HCT116 (cell line): Measurements from ENCODE around the gene TMEM44. TPM values are rescaled to one million over a fixed set of nuclear protein-coding genes. Genes with fewer than 3 reads are reported as not detected.
A peak's percentile ranks its signal among the peaks of the same experiment; 100 is the strongest.

Source experiments
- ATAC-seq: fragments of 200-7000 bp; cut with Tn5 transposase; 2 replicates; pipeline ENCODE4 v1.9.1; 2020; ENCODE audit warnings: mild to moderate bottlenecking, moderate library complexity
- BruUV-seq: library from RNA; stranded (reverse); fragments of 400-500 nt; replicated peaks from 2 replicates; lab custom pipeline; 2021; lab: Mats Ljungman, UMichigan
- CTCF ChIA-PET: fragments of 300-600 bp; sonication (Branson Sonifier 250); formaldehyde crosslinking; loops from one replicate; lab custom pipeline; 2021; ENCODE audit warnings: antibody characterized with exemption; lab: Charles Lee
- POLR2A ChIA-PET: fragments of 300-600, 350-600 bp; sonication (Branson Sonifier 250); formaldehyde crosslinking; loops from one replicate; lab custom pipeline; 2021; ENCODE audit warnings: antibody characterized with exemption; lab: Charles Lee
- RAD21 ChIA-PET, 2 experiments: fragments of 300-600 bp; sonication (Branson Sonifier 250); formaldehyde crosslinking; loops; one replicate each; lab custom pipeline; 2023; ENCODE audit warnings: low total read pairs in 2 of 2; ENCODE audit not compliant: uncharacterized antibody in 2 of 2, unreplicated experiment in 2 of 2, low non-redundant PET in 1 of 2; lab: Charles Lee
- DNase-seq: peaks from one replicate; pipeline ENCODE4 v3.0.0-alpha.2; 2010; ENCODE audit warnings: low read depth, low spot score
- H2AFZ ChIP-seq: fragments of 200-600 bp; shearing (Covaris generic), sonication (generic); 2 replicates; pipeline ENCODE4 v1.6.1; 2017; ENCODE audit warnings: low read depth, mixed run types, mixed read lengths, antibody characterized with exemption, low read length; ENCODE audit not compliant: poor library complexity, severe bottlenecking
- H3K27ac ChIP-seq: 2 replicates; pipeline ENCODE4 v1.5.1; 2012; ENCODE audit warnings: low read depth, low read length
- H3K27me3 ChIP-seq: fragments of 200-600 bp; sonication (generic); 2 replicates; pipeline ENCODE4 v1.6.1; 2016; ENCODE audit warnings: mixed run types, low read length, mixed read lengths; ENCODE audit not compliant: insufficient read depth
- H3K36me3 ChIP-seq, 2 experiments: fragments of 200-500 bp in 1 of 2; fragments of 200-600 bp in 1 of 2; sonication (Bioruptor generic) in 1 of 2; sonication (generic) in 1 of 2; 2 replicates each; pipeline versions ENCODE4 v1.5.1 to v1.6.1; 2014 to 2016; ENCODE audit warnings: low read length in 2 of 2, inconsistent platforms in 1 of 2, mixed read lengths in 1 of 2, mixed run types in 1 of 2; ENCODE audit not compliant: insufficient read depth in 2 of 2, control insufficient read depth in 1 of 2
- H3K4me1 ChIP-seq, 2 experiments: fragments of 200-600 bp in 1 of 2; sonication (generic) in 1 of 2; 2 replicates each; pipeline versions ENCODE4 v1.5.1 to v1.6.1; 2012 to 2017; ENCODE audit warnings: low read length in 2 of 2, inconsistent platforms in 1 of 2, mild to moderate bottlenecking in 1 of 2, mixed read lengths in 1 of 2, mixed run types in 1 of 2, moderate library complexity in 1 of 2; ENCODE audit not compliant: insufficient read depth in 2 of 2, control insufficient read depth in 1 of 2
- H3K4me2 ChIP-seq: fragments of 200-600 bp; sonication (generic); 2 replicates; pipeline ENCODE4 v1.6.1; 2017; ENCODE audit warnings: mixed run types, low read length, mixed read lengths
- H3K4me3 ChIP-seq, 2 experiments: fragments of 200-600 bp in 1 of 2; sonication (generic) in 1 of 2; replicated peaks in 1 of 2; 2 replicates each; pipeline ENCODE4 v1.5.1; 2011 to 2016; ENCODE audit warnings: low read length in 2 of 2, control low read depth in 1 of 2, low read depth in 1 of 2, mild to moderate bottlenecking in 1 of 2, mixed read lengths in 1 of 2, mixed run types in 1 of 2
- H3K79me2 ChIP-seq: fragments of 200-600 bp; sonication (generic); 2 replicates; pipeline ENCODE4 v1.6.1; 2017; ENCODE audit warnings: mild to moderate bottlenecking, mixed run types, low read length, moderate library complexity, mixed read lengths; ENCODE audit not compliant: insufficient read depth
- H3K9ac ChIP-seq: fragments of 200-600 bp; sonication (generic); 2 replicates; pipeline ENCODE4 v1.6.1; 2016; ENCODE audit warnings: low read length, mixed read lengths
- H3K9me2 ChIP-seq: fragments of 200-600 bp; sonication (generic), shearing (Covaris generic); 2 replicates; pipeline ENCODE4 v1.6.1; 2017; ENCODE audit warnings: mixed run types, mild to moderate bottlenecking, moderate library complexity; ENCODE audit not compliant: insufficient read depth
- H3K9me3 ChIP-seq, 2 experiments: fragments of 200-500 bp in 1 of 2; fragments of 200-600 bp in 1 of 2; sonication (Bioruptor generic) in 1 of 2; sonication (generic) in 1 of 2; 2 replicates each; pipeline ENCODE4 v1.6.1; 2014 to 2017; ENCODE audit warnings: low read length in 2 of 2, mixed read lengths in 2 of 2, inconsistent platforms in 1 of 2, low read depth in 1 of 2, mild to moderate bottlenecking in 1 of 2, mixed run types in 1 of 2, moderate library complexity in 1 of 2; ENCODE audit not compliant: control insufficient read depth in 1 of 2, insufficient read depth in 1 of 2
- H4K20me1 ChIP-seq: fragments of 200-600 bp; sonication (generic), shearing (Covaris generic); 2 replicates; pipeline ENCODE4 v1.6.1; 2017; ENCODE audit warnings: mixed run types, mild to moderate bottlenecking, moderate library complexity; ENCODE audit not compliant: insufficient read depth
- ATF3 ChIP-seq: IDR thresholded peaks from 2 replicates; pipeline ENCODE4 v1.6.1; 2012
- CEBPB ChIP-seq: IDR thresholded peaks from 2 replicates; pipeline ENCODE4 v1.6.1; 2012; ENCODE audit warnings: low read depth
- CTCF ChIP-seq, 3 experiments: fragments of 200-600 bp in 1 of 3; sonication (generic) in 1 of 3; IDR thresholded peaks in 2 of 3; conservative IDR thresholded peaks in 1 of 3; 2 replicates each; pipeline ENCODE4 v1.5.1; 2012 to 2017; ENCODE audit warnings: low read depth in 2 of 3, low read length in 2 of 3, antibody characterized with exemption in 1 of 3, borderline replicate concordance in 1 of 3, control low read depth in 1 of 3, mild to moderate bottlenecking in 1 of 3, mixed read lengths in 1 of 3, mixed run types in 1 of 3, moderate library complexity in 1 of 3; ENCODE audit not compliant: insufficient read depth in 1 of 3
- EZH2phosphoT487 ChIP-seq: fragments of 200-600 bp; IDR thresholded peaks from 2 replicates; pipeline ENCODE4 v1.6.1; 2018; ENCODE audit warnings: antibody characterized with exemption, borderline replicate concordance
- JUND ChIP-seq: IDR thresholded peaks from 2 replicates; pipeline ENCODE4 v1.6.1; 2012
- RAD21 ChIP-seq: IDR thresholded peaks from 2 replicates; pipeline ENCODE4 v1.6.1; 2012; ENCODE audit warnings: low read depth, mild to moderate bottlenecking
- REST ChIP-seq: IDR thresholded peaks from 2 replicates; pipeline ENCODE4 v1.6.1; 2012; ENCODE audit warnings: low read depth
- SIN3A ChIP-seq: IDR thresholded peaks from 2 replicates; pipeline ENCODE4 v1.6.1; 2012; ENCODE audit warnings: low read depth
- SP1 ChIP-seq: IDR thresholded peaks from 2 replicates; pipeline ENCODE4 v1.6.1; 2012; ENCODE audit warnings: low read depth
- SRF ChIP-seq: IDR thresholded peaks from 2 replicates; pipeline ENCODE4 v1.6.1; 2012; ENCODE audit warnings: low read depth
- TCF7L2 ChIP-seq: IDR thresholded peaks from 2 replicates; pipeline ENCODE4 v1.7.0; 2011; ENCODE audit warnings: borderline replicate concordance, inconsistent platforms; ENCODE audit not compliant: insufficient read depth, insufficient read length; ENCODE audit errors: extremely low read depth
- ZFX ChIP-seq: fragments of 450-650 bp; IDR thresholded peaks from 2 replicates; pipeline ENCODE4 v1.6.1; 2017
- ZNF274 ChIP-seq: fragments of 200-500 bp; sonication (Bioruptor generic); IDR thresholded peaks from 2 replicates; pipeline ENCODE4 v1.6.1; 2014; ENCODE audit warnings: mild to moderate bottlenecking, low read depth, low read length, inconsistent platforms
- intact Hi-C: fragments of 100-400 bp; cut with micrococcal nuclease; formaldehyde crosslinking; loops from 2 replicates; pipeline ENCODE4 v1.10.0; 2022
- total RNA-seq: library from RNA; stranded (reverse); gene quantifications from one replicate; pipeline ENCODE4 v1.2.1, GENCODE V29; 2021; ENCODE audit not compliant: unreplicated experiment

Gene TMEM44
- total RNA-seq, 1 experiment from 2014 or later = 30.3 TPM

GRCh38 chr3:194596906-194597305 lies 36.3 kb downstream of the TMEM44 start:
- DNase-seq (no peak), ATAC-seq (no peak)
- Histone ChIP-seq H3K79me2 (no peaks in the 10 kb centered on the region), H3K4me1 (peaks cover 15 to 28% of the 10 kb centered on the region in 2 experiments), H2AFZ (no peak overlapping the region), H3K27ac (no peak overlapping the region), H3K4me2 (no peak overlapping the region), H3K36me3 (no peaks in the 10 kb centered on the region), H4K20me1 (no peaks in the 10 kb centered on the region), H3K4me3 (no peak overlapping the region), H3K27me3 (no peaks in the 10 kb centered on the region), H3K9ac (no peak overlapping the region)
- ChIA-PET POLR2A (no interaction called here), RAD21 (no interaction called here), CTCF (no interaction called here)
- no TSS peak for BruUV-seq
- intact Hi-C loops = no loop called here
- no peak for TF ChIP-seq SIN3A
- TF ChIP-seq, all 23 proteins: peak for 0
- no peaks in the 10 kb centered on the region for H3K9me3 ChIP-seq
- H3K9me2 ChIP-seq = no peaks in the 10 kb centered on the region

- H3K27me3 ChIP-seq = no peaks in the 10 kb centered on the region
- CTCF ChIA-PET = interaction anchor here (1.0 to 2.1 kb wide), 2 partner anchors 121 to 259 kb away, joined by 3 to 21 read pairs; no protein-coding TSS in a partner anchor
- intact Hi-C loops = loop anchor here (5.0 kb wide), 1 partner anchor 136 kb away; no protein-coding TSS in a partner anchor
- H3K9me3 ChIP-seq = no peaks in the 10 kb centered on the region
- RAD21 ChIA-PET = interaction anchor here in 1 of 2 experiments (1.4 to 1.6 kb wide), 2 partner anchors 9 to 259 kb away, joined by 3 to 4 read pairs; no protein-coding TSS in a partner anchor
- H3K4me3 ChIP-seq = no peak overlapping the region
- H3K4me1 ChIP-seq = peaks cover 15 to 25% of the 10 kb centered on the region in 2 experiments
- no peaks in the 10 kb centered on the region for H3K9me2 ChIP-seq
- H2AFZ ChIP-seq = no peak overlapping the region
- POLR2A ChIA-PET = no interaction called here
- H3K36me3 ChIP-seq = no peaks in the 10 kb centered on the region
- peak overlapping the region; percentile 52 for H3K4me2 ChIP-seq
- H3K79me2 ChIP-seq = no peaks in the 10 kb centered on the region
- no peak overlapping the region for H3K27ac ChIP-seq
- DNase-seq = peak; percentile 91
- H3K9ac ChIP-seq = no peak overlapping the region
- no TSS peak for BruUV-seq
- H4K20me1 ChIP-seq = no peaks in the 10 kb centered on the region
- peak; percentile 89 for ATAC-seq
- TF ChIP-seq JUND = peak; percentile 94
- no peak for TF ChIP-seq ZNF274
- TF ChIP-seq EZH2phosphoT487 = no peak
- TF ChIP-seq RAD21 = peak; percentile 50
- TF ChIP-seq REST = no peak
- TF ChIP-seq ZFX = no peak
- TF ChIP-seq TCF7L2 = no peak
- TF ChIP-seq CEBPB = peak; percentile 91
- TF ChIP-seq CTCF (IDR thresholded peaks at IDR 0.05 in 2 of 3, conservative IDR thresholded peaks at IDR 0.05 in 1 of 3; ENCODE audit: borderline replicate concordance in 1 of 3, insufficient read depth in 1 of 3, low read depth in 2 of 3, low read length in 2 of 3) = peak in 1 of 3 experiments; percentile 15; a peak in 1 of 6 replicates
- peak; percentile 94 for TF ChIP-seq SP1
- TF ChIP-seq SRF = peak; percentile 78
- TF ChIP-seq ATF3 = no peak
Observed at GRCh38 chr3:194592798-194593752, 40.1 kb downstream of the TMEM44 start.
